WTC11 (cell line): ENCODE measurements around the gene GAK. TPM values are rescaled to one million over a fixed set of nuclear protein-coding genes. Genes with fewer than 3 reads are reported as not detected.

Experiments
- ATAC-seq: fragments of 200-7000 bp; cut with Tn5 transposase; 2 replicates; pipeline ENCODE4 v1.10.0; 2021; ENCODE audit warnings: mild to moderate bottlenecking, moderate library complexity
- CTCF ChIA-PET: fragments of 300-600 bp; sonication (Branson Sonifier 250); formaldehyde crosslinking; loops from one replicate; lab custom pipeline; 2021; ENCODE audit warnings: antibody characterized with exemption; lab: Charles Lee
- POLR2A ChIA-PET: fragments of 350-600 bp; sonication (Branson Sonifier 250); formaldehyde crosslinking; loops from one replicate; lab custom pipeline; 2021; ENCODE audit warnings: antibody characterized with exemption; lab: Charles Lee
- DNase-seq: peaks from one replicate; pipeline ENCODE4 v3.0.0; 2021; ENCODE audit warnings: low spot score
- H3K27ac Mint-ChIP-seq: 2 replicates; pipeline ENCODE4 v1.8.0; 2021; ENCODE audit warnings: mixed read lengths
- H3K27me3 Mint-ChIP-seq: 2 replicates; pipeline ENCODE4 v1.8.0; 2021; ENCODE audit warnings: low read depth, mild to moderate bottlenecking, moderate library complexity, mixed read lengths
- H3K36me3 Mint-ChIP-seq: 2 replicates; pipeline ENCODE4 v1.8.0; 2021; ENCODE audit warnings: mixed read lengths
- H3K4me1 Mint-ChIP-seq: 2 replicates; pipeline ENCODE4 v1.8.0; 2022; ENCODE audit warnings: mixed read lengths
- H3K4me3 Mint-ChIP-seq: 2 replicates; pipeline ENCODE4 v1.8.0; 2021; ENCODE audit warnings: mild to moderate bottlenecking, moderate library complexity, mixed read lengths
- H3K9me3 Mint-ChIP-seq: 2 replicates; pipeline ENCODE4 v1.8.0; 2021; ENCODE audit warnings: mixed read lengths
- MYBL2 ChIP-seq: sonication (generic); formaldehyde crosslinking; IDR thresholded peaks from 2 replicates; pipeline ENCODE4 v1.8.1; 2023; ENCODE audit warnings: mild to moderate bottlenecking, moderate library complexity, missing genetic modification reagents
- NFYB ChIP-seq: sonication (generic); formaldehyde crosslinking; conservative IDR thresholded peaks from 2 replicates; pipeline ENCODE4 v1.8.0; 2022; ENCODE audit warnings: low read depth, missing genetic modification reagents
- NR2C2 ChIP-seq: sonication (generic); formaldehyde crosslinking; IDR thresholded peaks from 2 replicates; pipeline ENCODE4 v1.8.0; 2022; ENCODE audit warnings: mild to moderate bottlenecking, missing genetic modification reagents
- RELA ChIP-seq: sonication (generic); formaldehyde crosslinking; IDR thresholded peaks from 2 replicates; pipeline ENCODE4 v1.8.1; 2022; ENCODE audit warnings: missing genetic modification reagents, mild to moderate bottlenecking, borderline replicate concordance
- ZNF138 ChIP-seq: sonication (generic); formaldehyde crosslinking; conservative IDR thresholded peaks from 2 replicates; pipeline ENCODE4 v1.8.1; 2022; ENCODE audit warnings: mild to moderate bottlenecking, moderate library complexity, missing genetic modification reagents
- ZNF219 ChIP-seq: sonication (generic); formaldehyde crosslinking; IDR thresholded peaks from 2 replicates; pipeline ENCODE4 v1.8.0; 2023; ENCODE audit warnings: missing genetic modification reagents, mild to moderate bottlenecking, borderline replicate concordance
- ZNF263 ChIP-seq: sonication (generic); formaldehyde crosslinking; IDR thresholded peaks from 2 replicates; pipeline ENCODE4 v1.8.1; 2022; ENCODE audit warnings: low read depth, mild to moderate bottlenecking, moderate library complexity, missing genetic modification reagents
- ZNF317 ChIP-seq: sonication (generic); formaldehyde crosslinking; IDR thresholded peaks from 2 replicates; pipeline ENCODE4 v1.8.1; 2023; ENCODE audit warnings: low read depth, mild to moderate bottlenecking, moderate library complexity, missing genetic modification reagents, borderline replicate concordance
- ZNF396 ChIP-seq: fragments of 250-450 bp; sonication (Bioruptor Pico); IDR thresholded peaks from 2 replicates; pipeline ENCODE4 v1.8.0; 2021; ENCODE audit warnings: mild to moderate bottlenecking, moderate library complexity, borderline replicate concordance
- total RNA-seq: library from RNA; stranded (reverse); gene quantifications from 3 replicates; pipeline ENCODE4 v1.2.3, GENCODE V29; 2021
- TF ChIP-seq, protein P1 (sequence below): sonication (generic); formaldehyde crosslinking; IDR thresholded peaks from 2 replicates; pipeline ENCODE4 v1.8.1; 2023; ENCODE audit warnings: mild to moderate bottlenecking, missing genetic modification reagents, moderate library complexity
- TF ChIP-seq, protein P2 (sequence below): fragments of 250-450 bp; sonication (Bioruptor Pico); IDR thresholded peaks from 2 replicates; pipeline ENCODE4 v2.1.2; 2022; ENCODE audit warnings: mild to moderate bottlenecking, moderate library complexity
- TF ChIP-seq, protein P3 (sequence below): sonication (generic); formaldehyde crosslinking; IDR thresholded peaks from 2 replicates; pipeline ENCODE4 v1.8.1; 2022; ENCODE audit warnings: mild to moderate bottlenecking, moderate library complexity, missing genetic modification reagents
- TF ChIP-seq, protein P4 (sequence below): fragments of 250-450 bp; sonication (Bioruptor Pico); IDR thresholded peaks from 2 replicates; pipeline ENCODE4 v1.9.0; 2021; ENCODE audit warnings: mild to moderate bottlenecking
- TF ChIP-seq, protein P5 (sequence below): fragments of 250-450 bp; sonication (Bioruptor Pico); IDR thresholded peaks from 2 replicates; pipeline ENCODE4 v1.9.0; 2021; ENCODE audit warnings: mild to moderate bottlenecking, borderline replicate concordance

GAK gene
- total RNA-seq, 1 experiment from 2014 or later, result 121 TPM

DNA sequence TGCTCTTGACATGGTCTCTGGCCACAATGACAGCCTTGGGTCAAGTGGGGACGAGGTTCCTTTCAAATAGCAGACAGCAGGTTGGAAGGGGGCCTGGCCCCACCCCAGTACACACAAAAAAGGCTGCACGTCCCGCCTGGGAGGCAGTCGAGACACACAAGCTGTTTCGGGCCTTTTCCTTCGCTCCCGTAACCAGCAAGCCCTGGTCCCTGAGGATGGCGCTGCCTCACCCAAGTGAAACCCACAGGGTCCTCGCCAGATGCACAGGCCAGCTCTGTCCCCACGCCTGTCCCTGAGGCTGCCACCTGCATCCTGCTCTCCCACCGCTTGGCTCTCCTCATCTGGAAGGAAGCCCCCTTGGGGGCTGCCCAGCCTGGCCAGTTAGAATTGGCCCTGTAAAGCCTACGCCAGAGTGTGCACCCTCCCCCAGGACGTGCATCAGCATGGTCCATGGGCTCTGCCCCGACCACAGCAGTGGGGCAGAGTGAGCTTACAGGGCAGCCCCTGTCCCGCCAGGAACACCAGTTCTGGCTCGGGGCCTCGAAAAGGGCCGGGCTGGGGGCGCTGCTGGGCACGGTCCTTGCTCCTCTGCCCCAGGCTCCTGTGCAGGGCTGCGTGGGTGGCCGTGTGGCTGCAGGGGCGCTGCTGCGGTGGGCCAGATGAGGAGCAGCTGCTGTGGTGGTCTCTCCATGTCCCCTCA, 108.2 kb downstream of the GAK start (continued):
- TF ChIP-seq, protein P1, sequence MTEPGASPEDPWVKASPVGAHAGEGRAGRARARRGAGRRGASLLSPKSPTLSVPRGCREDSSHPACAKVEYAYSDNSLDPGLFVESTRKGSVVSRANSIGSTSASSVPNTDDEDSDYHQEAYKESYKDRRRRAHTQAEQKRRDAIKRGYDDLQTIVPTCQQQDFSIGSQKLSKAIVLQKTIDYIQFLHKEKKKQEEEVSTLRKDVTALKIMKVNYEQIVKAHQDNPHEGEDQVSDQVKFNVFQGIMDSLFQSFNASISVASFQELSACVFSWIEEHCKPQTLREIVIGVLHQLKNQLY, result no peak
- no peak for TF ChIP-seq ZNF396

DNA sequence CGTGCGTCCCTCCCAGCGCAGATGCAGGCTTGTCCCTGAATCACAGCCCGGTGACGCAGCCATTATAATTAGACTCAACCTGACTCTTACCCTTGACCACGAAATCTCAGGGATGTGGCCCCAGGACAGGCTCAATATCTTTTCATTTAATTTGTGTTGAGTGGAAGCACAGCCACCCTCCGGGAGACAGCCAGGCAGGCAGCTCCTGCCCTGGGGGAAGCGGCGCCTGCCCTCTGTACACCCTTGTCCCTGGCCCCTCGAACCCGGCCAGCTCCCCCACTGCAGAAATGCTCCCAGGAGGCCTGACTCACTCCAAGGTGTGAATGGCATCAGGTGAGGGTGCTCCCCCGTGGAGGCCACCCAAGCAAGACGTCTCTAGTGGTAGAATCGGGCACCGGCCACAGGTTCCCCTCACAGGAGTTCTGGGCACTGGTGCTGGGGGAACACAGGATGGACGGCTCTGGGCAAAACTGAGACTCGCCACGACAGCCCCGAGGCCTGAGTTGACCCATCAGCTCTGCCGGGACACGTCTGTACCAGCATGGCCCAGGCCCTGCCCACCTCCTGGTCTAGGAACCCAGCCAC, 108.8 kb downstream of the GAK start:
- H3K27ac Mint-ChIP-seq, result no peak overlapping the region
- H3K4me3 Mint-ChIP-seq, result no peak overlapping the region
- H3K36me3 Mint-ChIP-seq, result no peaks in the 10 kb centered on the region
- peaks cover 81% of the 10 kb centered on the region for H3K27me3 Mint-ChIP-seq
- DNase-seq, result no peak
- no peak for ATAC-seq
- POLR2A ChIA-PET, result no interaction called here
- TF ChIP-seq ZNF219 (CRISPR knock-in tag) (no peak), RELA (CRISPR knock-in tag) (no peak), ZNF138 (CRISPR knock-in tag) (no peak), ZNF263 (no peak), MYBL2 (no peak)
- TF ChIP-seq, protein P2, sequence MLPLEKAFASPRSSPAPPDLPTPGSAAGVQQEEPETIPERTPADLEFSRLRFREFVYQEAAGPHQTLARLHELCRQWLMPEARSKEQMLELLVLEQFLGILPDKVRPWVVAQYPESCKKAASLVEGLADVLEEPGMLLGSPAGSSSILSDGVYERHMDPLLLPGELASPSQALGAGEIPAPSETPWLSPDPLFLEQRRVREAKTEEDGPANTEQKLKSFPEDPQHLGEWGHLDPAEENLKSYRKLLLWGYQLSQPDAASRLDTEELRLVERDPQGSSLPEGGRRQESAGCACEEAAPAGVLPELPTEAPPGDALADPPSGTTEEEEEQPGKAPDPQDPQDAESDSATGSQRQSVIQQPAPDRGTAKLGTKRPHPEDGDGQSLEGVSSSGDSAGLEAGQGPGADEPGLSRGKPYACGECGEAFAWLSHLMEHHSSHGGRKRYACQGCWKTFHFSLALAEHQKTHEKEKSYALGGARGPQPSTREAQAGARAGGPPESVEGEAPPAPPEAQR, result no peak
- TF ChIP-seq, protein P3, sequence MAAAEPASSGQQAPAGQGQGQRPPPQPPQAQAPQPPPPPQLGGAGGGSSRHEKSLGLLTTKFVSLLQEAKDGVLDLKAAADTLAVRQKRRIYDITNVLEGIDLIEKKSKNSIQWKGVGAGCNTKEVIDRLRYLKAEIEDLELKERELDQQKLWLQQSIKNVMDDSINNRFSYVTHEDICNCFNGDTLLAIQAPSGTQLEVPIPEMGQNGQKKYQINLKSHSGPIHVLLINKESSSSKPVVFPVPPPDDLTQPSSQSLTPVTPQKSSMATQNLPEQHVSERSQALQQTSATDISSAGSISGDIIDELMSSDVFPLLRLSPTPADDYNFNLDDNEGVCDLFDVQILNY, result no peak
- TF ChIP-seq, protein P1, result no peak
- H3K4me1 Mint-ChIP-seq, result no peaks in the 10 kb centered on the region
- no peaks in the 10 kb centered on the region for H3K9me3 Mint-ChIP-seq
- CTCF ChIA-PET, result interaction anchor here (1.3 to 1.7 kb wide), 2 partner anchors 28 to 29 kb away, joined by 3 to 4 read pairs; no protein-coding TSS in a partner anchor

DNA sequence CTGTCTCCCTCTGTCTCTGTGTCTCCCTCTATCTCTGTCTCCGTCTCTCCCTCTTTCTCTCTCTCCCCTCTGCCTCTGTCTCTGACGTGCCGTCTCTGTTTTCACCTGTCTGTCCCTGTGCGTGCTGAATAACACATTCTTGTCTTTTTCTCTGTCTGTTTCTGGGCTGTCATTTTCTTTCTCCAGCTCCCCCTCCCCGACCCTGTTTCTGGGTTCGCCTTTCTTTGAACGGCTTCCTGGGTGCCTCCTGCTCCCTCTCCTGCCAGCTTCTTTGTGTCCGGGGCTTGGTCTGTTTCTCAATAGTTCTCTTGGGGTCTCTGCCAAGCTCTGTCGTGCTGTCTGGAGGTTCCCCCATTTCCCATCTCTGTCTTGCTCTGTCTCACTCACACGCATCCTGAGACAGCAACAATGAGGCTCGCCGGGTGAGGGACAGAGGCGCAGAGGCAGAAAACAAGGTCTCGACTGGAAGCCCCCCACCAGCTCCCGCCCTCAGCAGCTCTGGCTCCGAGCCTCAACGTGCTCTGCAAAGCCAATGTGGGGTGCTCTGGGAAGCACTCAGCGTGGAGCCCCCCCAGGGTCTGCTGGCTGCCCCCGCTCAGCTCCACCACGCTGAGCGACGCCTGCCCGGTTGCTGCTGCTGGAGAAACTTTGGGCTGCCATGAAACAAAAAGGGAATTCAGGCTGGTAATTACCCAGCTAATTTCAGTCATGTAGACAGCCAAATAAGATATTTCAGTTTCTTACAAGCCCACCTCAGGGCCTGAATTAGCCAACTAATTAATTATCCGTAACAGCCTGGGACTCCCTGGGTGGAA, 109.5 kb downstream of the GAK start:
- H3K27ac Mint-ChIP-seq, result no peak overlapping the region
- H3K36me3 Mint-ChIP-seq, result no peaks in the 10 kb centered on the region
- POLR2A ChIA-PET, result no interaction called here
- no peaks in the 10 kb centered on the region for H3K4me1 Mint-ChIP-seq
- CTCF ChIA-PET, result no interaction called here
- TF ChIP-seq, protein P4, sequence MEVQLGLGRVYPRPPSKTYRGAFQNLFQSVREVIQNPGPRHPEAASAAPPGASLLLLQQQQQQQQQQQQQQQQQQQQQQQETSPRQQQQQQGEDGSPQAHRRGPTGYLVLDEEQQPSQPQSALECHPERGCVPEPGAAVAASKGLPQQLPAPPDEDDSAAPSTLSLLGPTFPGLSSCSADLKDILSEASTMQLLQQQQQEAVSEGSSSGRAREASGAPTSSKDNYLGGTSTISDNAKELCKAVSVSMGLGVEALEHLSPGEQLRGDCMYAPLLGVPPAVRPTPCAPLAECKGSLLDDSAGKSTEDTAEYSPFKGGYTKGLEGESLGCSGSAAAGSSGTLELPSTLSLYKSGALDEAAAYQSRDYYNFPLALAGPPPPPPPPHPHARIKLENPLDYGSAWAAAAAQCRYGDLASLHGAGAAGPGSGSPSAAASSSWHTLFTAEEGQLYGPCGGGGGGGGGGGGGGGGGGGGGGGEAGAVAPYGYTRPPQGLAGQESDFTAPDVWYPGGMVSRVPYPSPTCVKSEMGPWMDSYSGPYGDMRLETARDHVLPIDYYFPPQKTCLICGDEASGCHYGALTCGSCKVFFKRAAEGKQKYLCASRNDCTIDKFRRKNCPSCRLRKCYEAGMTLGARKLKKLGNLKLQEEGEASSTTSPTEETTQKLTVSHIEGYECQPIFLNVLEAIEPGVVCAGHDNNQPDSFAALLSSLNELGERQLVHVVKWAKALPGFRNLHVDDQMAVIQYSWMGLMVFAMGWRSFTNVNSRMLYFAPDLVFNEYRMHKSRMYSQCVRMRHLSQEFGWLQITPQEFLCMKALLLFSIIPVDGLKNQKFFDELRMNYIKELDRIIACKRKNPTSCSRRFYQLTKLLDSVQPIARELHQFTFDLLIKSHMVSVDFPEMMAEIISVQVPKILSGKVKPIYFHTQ (CRISPR knock-in tag), result no peak
- TF ChIP-seq NFYB (no peak), NR2C2 (no peak), ZNF317 (CRISPR knock-in tag) (no peak)
- TF ChIP-seq, protein P5, sequence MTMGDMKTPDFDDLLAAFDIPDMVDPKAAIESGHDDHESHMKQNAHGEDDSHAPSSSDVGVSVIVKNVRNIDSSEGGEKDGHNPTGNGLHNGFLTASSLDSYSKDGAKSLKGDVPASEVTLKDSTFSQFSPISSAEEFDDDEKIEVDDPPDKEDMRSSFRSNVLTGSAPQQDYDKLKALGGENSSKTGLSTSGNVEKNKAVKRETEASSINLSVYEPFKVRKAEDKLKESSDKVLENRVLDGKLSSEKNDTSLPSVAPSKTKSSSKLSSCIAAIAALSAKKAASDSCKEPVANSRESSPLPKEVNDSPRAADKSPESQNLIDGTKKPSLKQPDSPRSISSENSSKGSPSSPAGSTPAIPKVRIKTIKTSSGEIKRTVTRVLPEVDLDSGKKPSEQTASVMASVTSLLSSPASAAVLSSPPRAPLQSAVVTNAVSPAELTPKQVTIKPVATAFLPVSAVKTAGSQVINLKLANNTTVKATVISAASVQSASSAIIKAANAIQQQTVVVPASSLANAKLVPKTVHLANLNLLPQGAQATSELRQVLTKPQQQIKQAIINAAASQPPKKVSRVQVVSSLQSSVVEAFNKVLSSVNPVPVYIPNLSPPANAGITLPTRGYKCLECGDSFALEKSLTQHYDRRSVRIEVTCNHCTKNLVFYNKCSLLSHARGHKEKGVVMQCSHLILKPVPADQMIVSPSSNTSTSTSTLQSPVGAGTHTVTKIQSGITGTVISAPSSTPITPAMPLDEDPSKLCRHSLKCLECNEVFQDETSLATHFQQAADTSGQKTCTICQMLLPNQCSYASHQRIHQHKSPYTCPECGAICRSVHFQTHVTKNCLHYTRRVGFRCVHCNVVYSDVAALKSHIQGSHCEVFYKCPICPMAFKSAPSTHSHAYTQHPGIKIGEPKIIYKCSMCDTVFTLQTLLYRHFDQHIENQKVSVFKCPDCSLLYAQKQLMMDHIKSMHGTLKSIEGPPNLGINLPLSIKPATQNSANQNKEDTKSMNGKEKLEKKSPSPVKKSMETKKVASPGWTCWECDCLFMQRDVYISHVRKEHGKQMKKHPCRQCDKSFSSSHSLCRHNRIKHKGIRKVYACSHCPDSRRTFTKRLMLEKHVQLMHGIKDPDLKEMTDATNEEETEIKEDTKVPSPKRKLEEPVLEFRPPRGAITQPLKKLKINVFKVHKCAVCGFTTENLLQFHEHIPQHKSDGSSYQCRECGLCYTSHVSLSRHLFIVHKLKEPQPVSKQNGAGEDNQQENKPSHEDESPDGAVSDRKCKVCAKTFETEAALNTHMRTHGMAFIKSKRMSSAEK (CRISPR knock-in tag), result no peak
- H3K27me3 Mint-ChIP-seq, result peaks cover 80% of the 10 kb centered on the region
- DNase-seq (no peak), ATAC-seq (no peak)
- H3K4me3 Mint-ChIP-seq, result no peak overlapping the region
- no peaks in the 10 kb centered on the region for H3K9me3 Mint-ChIP-seq
